ENCODE data around the gene CFAP100.

CFAP100 gene

DNA sequence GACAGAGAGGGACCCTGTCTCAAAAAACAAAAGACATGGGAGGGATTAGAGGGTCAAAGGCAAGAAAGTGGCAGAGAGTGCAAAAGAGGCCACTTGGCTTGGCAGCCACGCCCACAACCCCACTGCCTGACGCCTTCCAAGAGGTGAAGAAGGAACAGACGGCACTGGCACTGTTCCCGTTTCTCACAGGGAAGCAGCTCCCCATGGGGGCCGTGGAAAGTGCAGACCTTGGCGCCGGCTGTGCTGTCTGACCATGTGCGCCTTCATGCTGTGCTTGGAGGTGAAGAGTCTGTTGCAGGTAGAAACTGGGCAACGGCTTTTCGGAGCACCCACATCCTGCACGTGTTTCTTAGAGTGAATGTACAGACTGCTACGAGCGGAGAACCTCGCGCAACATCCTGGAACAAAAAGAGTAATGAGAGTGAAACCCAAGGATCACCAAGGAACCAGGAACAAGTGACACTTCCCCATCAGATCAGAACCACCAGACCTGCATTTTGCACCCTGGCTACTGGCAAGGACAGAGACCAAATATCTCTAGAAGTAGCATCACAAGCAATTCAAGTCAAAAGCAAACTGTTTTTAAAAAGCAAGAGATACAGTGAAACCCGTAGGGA is 71.3 kb downstream of the CFAP100 start:
- no peak for DNase-seq

DNA sequence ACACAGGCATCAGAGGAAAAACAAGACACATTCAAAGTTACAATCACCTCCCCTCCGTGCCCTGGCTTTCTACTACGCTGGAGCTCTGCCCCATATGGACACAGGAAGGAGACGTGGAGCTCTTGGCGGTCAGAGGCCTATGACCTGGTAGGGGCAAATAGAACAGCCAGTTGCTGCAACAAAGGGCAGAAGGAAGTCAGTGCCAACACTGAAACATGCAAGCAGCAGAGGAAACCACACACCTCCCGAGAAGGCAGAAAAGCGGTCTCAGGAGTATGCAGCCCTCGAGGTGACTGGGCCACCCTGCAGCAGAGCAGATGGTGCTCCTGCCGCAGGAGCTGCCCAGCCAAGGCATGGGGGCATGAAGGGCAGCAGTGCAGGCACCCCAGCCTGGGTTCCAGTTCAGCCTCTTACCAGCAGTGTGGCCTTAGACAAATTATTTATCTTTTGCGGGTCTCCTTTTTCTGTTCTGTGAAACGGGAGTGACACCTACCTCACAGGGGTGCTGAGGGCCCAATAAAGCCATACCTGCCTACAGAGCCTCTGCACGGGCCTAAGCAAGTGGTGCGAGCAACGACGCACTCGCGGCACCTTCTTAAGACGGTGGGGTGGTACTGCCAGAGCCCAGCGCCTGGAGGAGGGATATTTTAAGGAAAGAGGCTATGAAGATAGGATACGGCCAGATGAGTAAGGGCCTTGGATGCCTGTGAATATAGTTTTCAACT is 72.3 kb downstream of the CFAP100 start:
- no peak for DNase-seq

DNA sequence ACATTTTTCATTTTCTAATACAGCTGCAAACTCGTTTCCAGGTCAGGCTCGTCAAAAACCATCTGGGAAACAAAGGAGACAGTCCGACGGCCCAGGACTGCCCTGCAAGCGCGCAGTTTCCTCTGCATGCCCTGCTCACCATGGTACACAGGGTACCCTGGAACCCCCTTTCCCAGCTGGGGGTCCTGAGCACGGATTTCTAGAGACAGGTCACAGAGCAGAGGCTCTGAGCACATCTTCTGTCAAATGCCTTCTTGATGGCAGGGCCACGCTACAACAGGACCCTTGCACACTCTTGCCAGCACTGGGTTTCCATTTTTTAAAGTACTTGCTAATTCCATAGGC is 72.9 kb downstream of the CFAP100 start:
- DNase-seq: no peak

DNA sequence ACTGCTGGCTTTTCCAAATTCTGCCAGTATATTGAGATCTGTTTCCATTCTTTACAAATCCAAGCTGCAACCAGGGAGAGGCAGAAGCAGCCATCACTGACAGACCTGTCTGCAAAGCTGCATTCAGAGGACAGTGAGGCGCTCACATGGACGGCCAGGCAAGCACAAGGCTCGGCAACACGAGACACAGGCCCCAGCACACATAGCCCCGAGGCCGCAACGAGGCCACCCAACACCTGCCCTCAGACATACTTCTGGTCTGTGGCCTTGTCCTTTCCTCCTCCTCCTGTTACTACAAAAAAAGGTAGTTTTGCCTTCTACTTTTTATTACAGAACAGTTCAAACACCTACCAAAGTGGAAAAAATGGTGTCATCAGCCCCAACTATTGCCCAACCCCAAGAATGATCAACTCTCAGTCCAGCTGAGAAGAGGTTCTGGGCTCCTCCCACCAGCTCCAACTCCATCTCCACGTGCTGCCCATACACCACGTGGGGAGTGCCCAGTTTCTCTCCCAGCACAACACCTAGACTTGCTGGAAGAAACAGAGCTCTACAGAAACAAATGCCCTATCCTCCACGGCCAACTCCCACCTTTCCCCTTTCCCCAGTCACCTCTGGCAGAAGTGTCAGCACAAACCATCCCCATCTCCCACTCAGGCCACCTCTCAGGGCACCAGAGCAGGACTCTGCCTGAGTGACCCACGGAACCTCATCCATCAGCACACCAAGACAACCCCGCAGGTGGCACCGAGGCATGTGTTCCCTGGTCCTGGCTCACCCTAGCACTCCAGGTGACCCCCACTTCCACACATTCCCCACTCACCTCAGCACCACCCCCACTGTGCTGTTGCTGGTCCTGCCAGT is 73.6 kb downstream of the CFAP100 start:
- DNase-seq: no peak

DNA sequence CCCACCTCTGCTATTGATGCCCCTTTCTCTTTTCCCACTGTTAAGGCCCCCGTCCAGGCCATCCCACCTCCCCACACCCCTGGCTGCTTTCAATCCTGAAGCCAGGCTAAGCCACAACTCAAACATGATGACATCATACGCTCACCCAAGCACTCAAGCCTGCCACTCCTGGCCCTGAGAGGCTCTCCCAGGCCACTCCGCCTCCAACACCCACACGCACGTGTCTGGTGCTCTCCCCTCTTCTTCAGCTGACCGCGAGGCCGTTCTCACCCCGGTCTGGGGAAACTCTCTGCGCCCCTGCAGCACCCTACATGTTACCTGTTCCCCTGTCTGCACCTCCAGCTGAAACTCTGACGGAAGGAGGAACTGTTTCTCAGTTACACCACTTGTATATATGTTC is 74.8 kb downstream of the CFAP100 start:
- no peak for DNase-seq

DNA sequence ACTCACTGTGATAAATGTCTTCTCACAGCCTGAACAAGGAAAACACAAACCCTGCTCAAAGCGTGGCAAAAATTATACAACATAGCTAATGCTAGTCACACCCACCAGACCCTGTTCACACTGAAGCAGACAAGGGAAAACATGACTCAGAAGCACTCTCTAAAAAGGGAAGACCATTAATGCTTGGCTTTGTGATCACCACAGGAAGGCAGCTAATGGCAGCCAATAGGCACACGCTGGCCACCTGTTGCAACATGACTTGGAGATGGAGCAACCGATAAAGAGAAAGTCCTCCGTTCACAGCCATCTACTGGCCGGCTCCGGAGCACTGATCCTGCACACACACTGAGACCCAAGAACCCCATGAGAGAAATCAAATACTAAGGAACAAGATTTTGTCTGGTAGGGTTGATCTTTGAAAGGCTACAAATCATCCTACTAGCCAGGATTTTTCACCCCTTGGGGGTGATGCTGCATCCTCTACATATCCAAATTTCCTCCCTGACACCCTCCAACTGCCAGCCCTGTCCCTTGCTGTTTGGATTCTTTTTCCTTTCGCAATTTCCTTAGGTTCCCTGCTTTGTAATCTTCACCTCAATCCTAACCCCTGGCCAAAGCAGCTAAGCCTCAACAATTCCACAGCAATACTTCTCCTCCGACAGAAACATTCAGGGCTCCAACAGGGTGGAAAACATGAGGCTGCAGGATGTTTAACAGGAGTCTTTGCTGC is 77.7 kb downstream of the CFAP100 start:
- peak in 1 of 5 donors; percentile 25 for DNase-seq

DNA sequence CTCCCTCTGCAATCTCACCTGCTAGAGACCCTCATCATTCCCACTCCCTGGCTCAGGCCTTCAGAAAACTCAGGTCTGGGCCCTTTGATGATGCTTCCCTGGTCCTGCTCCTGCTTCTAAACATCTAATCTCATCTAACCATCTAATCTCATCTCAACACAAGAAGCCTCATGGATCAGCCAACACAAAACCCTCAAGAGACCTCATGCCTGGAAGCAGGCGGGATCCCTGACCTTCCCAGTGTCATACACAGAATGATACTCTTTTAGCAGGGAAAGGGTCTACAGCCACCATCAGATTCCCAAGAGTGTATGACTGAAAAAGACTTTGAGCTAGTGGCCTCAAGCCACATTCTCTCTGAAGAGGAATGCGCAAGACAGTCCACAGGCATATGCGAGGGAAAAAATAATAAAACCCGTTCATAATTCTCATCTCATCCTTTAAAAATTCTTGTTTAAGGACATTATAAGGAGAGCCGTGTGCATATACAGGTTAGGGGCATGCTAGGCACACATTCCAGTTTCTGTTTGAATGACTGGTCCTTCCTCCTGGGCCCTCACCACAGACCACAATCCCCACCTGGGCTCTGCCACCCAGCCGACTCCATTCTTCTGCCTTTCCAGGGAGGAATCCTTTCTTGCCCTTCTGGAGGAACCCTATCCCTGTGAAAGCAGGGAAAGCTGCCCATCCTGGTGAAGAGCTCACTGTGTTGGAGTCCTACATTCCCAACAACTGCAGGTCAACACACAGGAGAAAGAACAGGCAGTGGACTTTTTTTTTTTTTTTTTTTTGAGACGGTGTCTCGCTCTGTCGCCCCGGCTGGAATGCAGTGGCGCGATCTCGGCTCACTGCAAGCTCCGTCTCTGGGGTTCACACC is 78.8 kb downstream of the CFAP100 start:
- DNase-seq: no peak

DNA sequence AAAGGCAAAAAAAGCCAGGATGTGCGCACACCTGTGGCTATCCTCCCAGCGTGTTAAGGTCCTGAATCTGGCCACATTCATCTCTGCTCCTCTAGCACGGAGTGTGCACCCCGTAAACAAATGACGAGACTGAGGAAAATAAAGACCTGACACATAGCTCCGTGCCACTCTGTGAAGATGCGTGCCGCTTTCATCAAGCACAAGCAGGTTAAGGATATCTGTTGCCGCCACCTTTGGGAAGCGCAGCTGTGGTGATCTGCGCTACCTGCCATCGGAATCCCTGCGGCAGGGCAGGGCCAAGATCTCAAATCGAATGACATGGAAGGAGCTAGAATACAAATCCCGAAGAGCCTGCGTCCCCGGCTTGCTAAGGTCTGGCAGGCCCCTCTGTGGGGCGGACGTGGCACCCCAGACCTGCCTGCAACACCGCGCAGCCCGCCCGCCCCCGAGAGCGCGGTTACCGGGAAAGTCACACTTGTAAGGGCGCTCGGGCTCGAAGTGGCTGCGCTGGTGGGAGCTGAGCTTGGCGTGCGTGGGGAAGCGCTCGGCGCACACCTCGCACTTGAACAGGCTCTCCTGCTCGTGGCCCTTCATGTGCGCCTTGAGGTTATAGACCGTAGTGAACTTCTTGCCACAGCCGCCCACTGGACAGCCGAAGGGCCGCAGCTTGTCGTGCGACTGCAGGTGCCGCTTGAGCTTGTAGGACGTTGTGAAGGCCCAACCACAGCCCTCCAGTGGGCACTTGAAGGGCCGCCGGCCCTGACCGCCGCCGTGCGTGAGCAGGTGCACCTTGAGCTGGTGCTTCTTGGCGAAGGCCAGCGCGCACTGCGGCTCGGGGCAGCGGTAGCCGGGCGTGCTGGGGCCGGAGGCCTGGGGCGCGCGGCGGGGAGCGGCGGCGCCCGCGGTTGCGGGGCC is 80.0 kb downstream of the CFAP100 start:
- peak in 3 of 5 donors; percentile 13 to 40 (median 19) for DNase-seq

DNA sequence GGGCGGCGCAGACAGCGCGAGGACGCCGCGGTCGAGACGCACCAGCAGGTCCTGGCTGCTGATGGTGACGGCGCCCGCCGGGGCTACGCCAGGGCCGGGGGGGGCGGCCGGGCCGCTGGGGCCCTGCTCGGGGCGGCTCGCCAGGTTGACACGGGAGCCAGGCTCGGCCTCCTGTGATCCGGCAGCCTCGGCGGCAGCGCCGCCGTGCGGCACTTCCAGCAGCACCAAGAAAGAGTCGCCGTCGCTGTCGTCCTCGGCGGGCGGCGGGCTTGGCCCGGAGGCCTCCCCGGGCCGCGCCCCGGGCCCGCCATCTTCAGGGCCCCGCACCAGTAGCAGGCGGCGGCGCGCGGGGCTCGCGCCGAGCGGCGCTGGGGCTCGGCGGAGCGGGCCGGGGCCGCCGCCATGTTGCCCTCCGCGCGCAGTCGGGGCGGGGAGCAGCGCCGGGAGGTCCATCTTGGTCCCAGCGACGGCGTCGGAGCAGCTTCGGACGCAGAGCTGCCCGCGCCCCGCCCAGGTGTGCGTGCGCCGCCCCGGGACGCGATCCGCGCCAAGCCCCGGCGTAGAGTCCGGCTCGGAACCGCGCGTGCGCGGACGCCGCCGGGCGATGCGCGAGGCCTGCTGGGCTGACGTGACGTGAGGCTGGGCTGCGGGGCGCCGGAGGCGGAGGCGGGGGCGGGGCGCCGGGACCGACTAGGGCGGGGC is 80.9 kb downstream of the CFAP100 start, which contains the start of gene ZXDC:
Gene ZXDC (minus strand): TSS at position 479 of the 702 bp plus-strand sequence. CDS start 26 bp downstream, at position 453.
- DNase-seq: peak; percentile 88 to 95 (median 91)

DNA sequence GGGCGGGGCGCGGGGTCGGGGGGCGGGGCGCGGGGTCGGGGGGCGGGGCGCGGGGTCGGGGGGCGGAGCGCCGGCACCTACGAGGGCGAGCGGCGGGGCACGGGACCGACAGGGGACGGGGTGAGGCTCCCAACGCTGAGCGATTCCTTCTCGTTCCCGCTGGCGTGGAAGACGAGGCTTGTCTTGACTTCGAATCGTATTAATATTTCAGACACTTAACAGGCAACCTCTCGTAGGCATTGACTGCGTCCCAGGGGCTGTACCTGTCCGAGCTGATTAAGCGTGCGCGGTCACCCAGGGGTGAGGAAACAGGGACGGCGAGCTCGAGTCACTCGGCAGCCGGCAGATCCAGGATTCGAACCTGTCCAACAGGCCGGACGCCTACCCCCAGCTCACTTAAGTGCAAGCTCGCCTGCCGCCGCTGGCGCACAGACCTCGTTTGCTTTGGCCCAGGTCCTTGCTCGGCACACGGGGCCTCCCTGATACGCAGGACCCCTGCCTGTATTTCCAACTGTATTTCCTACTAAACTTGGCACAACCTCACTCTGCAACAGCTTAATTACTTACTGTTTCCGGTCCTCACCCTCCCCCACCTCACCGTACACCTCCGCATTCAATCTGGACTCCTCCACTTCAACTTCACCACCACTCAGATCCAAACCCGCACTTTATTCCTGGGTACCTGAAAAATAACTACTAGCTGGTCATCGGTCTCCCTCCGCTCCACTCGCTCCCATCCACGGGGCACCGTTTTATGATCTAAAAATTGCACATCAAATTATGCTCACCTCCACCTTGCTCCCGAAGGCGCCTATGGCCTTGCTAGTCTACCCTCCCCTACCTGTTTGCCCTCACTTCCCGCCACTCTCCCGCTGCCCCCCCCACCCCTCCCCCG is 81.7 kb downstream of the CFAP100 start:
- DNase-seq: peak in 2 of 5 donors; percentile 11 to 52

DNA sequence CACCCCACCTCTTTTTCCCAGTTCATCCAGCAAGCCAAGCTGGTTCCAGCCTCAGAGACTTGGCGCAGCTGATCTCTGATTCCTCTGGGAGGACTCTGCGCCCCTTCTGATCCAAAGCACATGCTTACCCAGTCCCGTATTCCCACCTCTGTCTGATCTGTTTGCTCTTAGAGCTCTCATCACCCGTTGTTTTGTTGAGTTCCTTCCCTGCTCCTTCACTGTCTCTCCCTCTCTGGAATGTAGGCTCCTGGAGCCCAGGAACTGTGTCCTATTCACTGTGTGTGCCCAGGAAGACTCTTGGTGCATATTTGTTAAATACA is 82.3 kb downstream of the CFAP100 start:
- DNase-seq: no peak

DNA sequence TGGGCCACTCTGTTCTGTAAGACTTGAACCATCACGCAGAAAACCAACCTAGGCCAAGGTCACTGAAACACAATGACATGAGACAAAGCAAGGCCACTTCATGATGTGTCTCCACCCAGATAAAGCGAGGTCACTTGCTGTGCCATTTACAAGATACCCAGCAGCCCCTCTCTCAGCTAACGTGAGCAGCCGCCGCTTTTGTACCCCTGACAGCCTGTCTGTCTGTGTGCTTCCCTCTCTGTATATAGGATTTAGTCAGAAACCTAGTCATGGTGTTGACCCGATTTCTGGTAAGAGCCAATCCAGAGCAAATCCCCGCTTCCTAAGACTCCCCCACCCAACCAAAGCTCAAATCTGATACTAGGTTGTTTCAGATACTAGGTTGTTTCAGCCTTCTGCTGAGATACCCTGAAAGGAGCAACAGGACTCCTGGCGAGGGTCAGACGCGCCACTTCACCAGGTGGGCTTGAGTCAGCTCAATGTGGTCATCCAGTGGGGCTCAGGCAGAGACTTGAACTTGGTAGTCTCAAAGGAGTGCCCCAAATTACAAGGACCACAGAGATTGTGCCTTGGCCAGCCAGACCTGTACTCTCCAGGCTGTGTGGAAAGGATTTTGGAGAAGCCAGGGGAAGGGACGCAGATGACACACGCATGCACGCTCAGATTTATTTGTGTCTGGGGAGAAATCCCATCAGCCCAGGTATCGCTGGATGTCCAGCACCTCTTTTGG is 84.0 kb downstream of the CFAP100 start:
- no peak for DNase-seq

DNA sequence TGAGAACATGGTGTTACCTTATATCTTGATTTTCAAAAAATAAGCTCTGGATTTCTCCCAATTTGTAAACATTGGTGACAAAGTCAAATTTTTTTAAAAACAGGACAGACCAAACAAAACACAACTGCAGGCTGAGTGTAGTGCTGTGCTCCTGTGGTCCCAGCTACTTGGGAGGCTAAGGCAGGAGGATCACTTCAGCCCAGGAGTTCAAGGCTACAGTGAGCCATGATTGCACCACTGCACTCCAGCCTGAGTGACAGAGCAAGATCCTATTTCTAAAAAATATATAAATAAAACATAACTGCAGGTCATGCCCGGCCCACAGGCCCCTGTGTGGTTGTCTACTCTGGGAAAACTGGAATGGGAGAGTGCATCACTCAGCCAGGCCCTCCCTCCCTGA is 84.9 kb downstream of the CFAP100 start:
- DNase-seq: no peak

DNA sequence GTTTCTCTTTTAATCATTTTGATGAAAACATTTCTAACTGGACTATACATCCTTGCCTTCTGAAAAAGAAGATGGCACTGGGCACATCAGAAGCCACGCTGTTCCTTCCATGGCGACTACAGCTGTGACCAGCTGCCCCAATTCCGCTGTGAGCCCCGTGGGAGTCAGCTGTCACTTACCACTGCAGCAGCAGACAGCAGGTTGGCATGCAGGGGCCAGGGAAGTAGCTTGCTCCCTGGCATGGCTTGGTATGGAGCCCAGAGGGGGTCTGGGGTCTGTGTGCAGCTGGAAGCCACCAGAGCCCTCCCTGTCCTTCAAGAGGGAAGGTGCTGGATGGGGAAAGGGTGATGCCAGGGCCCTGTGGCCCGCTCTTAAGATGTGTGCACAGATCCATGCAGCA is 85.5 kb downstream of the CFAP100 start:
- no peak for DNase-seq

DNA sequence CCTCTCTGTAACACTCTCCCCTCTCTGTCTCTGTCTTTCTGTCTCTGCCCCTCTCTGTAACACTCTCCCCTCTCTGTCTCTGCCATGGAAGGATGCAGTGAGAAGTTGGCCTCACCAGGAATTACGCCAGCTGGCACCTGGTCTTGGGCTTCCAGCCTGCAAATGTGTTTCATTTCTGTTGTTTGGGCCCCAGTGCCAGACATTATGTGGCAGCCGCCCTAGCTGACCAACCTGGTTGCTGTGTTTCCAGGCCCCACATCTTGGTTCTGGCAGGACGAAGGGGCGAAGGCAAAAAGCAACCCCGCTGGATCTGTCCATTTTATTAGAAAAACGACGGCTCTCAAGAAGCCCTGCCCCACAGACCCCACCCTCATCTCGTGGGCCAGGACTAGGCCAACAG is 86.2 kb downstream of the CFAP100 start:
- no peak for DNase-seq

DNA sequence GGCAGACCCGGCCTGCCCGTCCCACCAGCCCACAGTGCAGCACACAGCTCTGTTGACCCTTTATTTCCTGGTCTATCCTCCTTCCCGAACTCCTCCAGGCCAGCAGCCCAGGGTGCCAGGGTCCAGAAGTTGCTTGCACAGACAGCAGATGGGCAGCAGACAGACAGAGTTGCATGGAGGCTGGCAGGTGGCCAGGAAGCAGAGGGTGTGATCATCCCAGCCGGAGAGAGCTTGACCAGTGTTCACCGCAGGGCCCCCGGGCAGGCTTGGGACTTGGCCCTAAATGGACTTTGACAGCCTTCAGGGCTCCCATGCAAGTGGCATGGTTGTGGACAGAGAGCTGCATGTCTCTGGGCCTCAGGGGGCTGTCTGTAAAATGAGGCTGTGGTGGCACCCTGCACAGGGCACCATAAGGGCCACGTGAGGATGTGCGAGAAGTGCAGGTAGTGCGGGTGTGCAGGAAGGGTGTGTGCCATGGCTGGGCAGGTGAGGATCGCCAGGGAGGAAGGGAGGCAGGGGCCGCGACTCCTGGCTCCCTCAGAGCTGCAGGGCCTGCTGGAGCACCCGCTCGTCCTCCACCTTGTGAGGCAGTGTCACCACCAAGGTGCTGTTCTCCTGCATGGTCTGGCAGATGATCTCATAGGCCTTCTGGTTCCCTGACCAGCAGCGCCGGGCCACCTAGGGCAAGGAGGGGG is 87.2 kb downstream of the CFAP100 start:
- no peak for DNase-seq

DNA sequence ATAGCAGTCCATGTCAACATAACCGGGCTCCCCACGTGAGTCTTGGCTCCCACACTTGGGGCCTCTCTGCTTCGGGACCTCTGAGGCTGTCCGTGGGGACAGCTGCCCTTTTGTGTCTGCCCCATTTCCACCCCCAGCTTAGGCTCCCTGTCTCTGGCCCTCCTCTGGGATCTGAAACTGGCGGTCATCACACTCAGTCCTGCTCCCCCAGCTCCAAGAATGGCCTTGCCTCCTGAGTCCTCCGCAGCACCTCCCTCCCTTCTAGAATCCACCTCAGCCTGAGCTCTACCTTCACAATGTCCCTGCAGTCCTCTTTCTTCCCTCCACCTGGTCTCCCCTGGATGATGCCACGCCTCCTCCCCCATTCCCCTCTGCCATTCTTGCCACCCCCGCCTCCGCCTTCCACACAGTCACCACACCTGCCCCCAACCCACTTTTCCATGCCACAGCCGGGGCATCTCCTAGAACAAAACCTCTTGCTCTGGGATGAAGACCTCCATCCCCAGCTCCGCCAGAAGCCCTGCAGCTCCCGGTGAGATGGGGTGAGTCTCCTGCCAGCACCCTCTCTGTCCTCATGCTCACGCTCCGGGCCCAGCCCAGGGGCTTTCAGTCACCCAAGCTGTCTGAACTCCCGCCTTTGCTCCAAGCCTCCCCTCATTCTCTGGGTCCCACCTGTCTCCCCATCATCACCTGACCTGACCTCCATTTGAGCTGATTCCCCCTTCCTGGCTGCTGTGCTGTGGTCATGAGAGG is 88.0 kb downstream of the CFAP100 start:
- DNase-seq: no peak

Data from T-helper 1 cell (primary cell).